ENCODE data around the gene CDH13.

The CDH13 gene

DNA sequence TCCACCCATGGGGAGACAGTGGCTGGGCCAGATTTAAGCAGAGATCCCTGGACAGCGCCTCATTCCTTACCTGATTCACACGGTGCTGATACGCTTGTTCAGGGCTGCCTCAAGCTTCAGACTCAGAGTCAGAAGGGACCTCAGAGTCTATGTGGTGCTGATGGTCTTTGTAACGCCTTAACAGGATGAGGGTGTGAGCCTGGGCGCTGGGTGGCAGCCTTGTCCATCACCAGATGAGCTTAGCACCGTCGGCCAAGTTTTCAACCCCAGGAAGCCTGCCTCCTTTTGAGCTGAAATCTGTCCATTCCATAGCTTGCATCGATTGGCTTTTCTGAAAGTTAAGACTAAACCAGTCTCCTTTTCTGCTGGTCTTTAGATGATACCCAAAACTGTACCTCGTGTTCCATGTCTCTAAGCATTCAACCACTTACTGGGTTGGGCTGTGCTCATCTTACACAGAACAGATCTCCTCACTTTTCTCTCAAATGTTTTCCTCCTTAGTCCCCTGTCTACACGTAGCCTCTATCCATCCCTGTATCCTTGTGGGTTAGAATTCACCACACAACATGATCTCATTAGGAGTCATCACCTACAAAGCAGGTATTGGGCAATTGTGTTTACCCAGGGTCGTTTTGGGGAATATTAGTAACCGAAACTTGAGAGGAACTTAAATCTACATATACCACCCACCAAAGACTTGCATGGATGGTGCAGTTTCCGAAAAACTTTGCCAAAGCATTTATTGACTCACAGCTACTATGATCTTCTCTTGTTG, 573.4 kb downstream of the CDH13 start:
- no peak overlapping the region for H3K4me3 ChIP-seq (ENCODE audit: low read depth, low read length)
- in situ Hi-C loops (cut with HindIII; ENCODE audit: low sequenced_read_pairs) = no loop called here
- TF ChIP-seq, protein P1, sequence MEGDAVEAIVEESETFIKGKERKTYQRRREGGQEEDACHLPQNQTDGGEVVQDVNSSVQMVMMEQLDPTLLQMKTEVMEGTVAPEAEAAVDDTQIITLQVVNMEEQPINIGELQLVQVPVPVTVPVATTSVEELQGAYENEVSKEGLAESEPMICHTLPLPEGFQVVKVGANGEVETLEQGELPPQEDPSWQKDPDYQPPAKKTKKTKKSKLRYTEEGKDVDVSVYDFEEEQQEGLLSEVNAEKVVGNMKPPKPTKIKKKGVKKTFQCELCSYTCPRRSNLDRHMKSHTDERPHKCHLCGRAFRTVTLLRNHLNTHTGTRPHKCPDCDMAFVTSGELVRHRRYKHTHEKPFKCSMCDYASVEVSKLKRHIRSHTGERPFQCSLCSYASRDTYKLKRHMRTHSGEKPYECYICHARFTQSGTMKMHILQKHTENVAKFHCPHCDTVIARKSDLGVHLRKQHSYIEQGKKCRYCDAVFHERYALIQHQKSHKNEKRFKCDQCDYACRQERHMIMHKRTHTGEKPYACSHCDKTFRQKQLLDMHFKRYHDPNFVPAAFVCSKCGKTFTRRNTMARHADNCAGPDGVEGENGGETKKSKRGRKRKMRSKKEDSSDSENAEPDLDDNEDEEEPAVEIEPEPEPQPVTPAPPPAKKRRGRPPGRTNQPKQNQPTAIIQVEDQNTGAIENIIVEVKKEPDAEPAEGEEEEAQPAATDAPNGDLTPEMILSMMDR (IDR thresholded peaks at IDR 0.05; ENCODE audit: low read depth, low read length, missing control alignments) = no peak
- no peak for DNase-seq (ENCODE audit: low read depth)

DNA sequence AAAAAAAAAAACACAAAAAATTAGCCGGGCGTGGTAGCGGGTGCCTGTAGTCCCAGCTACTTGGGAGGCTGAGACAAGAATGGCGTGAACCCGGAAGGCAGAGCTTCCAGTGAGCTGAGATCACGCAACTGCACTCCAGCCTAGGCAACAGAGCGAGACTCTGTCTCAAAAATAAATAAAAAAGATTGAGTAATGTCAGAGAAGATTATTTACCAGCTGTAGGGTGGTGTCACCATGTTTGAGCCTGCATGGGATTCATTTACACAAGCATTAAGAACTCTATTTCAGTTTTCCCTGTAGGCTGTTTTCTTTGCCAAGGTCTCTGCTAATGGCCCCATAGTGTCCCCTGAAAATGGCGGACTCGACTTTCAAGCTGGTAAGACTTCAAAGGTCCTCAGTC, 575.0 kb downstream of the CDH13 start:
- no peak overlapping the region for H3K4me3 ChIP-seq (ENCODE audit: low read depth, low read length)
- TF ChIP-seq, protein P1 (IDR thresholded peaks at IDR 0.05; ENCODE audit: low read depth, low read length, missing control alignments) = no peak
- in situ Hi-C loops (cut with HindIII; ENCODE audit: low sequenced_read_pairs) = no loop called here
- no peak for DNase-seq (ENCODE audit: low read depth)

DNA sequence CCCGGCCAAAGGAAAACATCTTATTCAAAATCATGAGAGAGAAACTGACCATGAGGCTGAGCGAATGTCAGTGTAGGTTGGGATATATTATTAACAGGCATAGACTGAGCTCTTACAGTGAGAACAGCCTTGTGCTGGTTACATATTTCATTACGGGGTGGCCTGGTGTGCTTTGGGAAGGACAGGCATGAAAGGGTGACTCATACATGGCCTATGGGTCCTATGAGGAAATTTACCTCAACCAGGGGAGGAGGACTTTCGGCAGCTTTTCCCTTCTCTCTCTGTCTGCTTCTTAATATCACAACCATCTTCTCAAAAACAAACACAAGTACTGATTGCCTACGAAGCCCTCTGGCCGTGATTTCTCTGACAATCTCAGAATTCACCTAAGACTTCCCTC, 579.1 kb downstream of the CDH13 start:
- in situ Hi-C loops (cut with HindIII; ENCODE audit: low sequenced_read_pairs) = no loop called here
- TF ChIP-seq, protein P1 (IDR thresholded peaks at IDR 0.05; ENCODE audit: low read depth, low read length, missing control alignments) = no peak
- DNase-seq (ENCODE audit: low read depth) = no peak
- H3K4me3 ChIP-seq (ENCODE audit: low read depth, low read length) = no peak overlapping the region

GRCh38 chr16:83206426-83206825, 579.7 kb downstream of the CDH13 start:
- TF ChIP-seq, protein P1 (IDR thresholded peaks at IDR 0.05; ENCODE audit: low read depth, low read length, missing control alignments) = no peak
- peak; percentile 11 for DNase-seq (ENCODE audit: low read depth)
- H3K4me3 ChIP-seq (ENCODE audit: low read depth, low read length) = no peak overlapping the region
- in situ Hi-C loops (cut with HindIII; ENCODE audit: low sequenced_read_pairs) = no loop called here

GRCh38 chr16:83211711-83212110, 584.9 kb downstream of the CDH13 start:
- DNase-seq (ENCODE audit: low read depth) = peak; percentile 4
- in situ Hi-C loops (cut with HindIII; ENCODE audit: low sequenced_read_pairs) = no loop called here
- no peak overlapping the region for H3K4me3 ChIP-seq (ENCODE audit: low read depth, low read length)
- TF ChIP-seq, protein P1 (IDR thresholded peaks at IDR 0.05; ENCODE audit: low read depth, low read length, missing control alignments) = peak; percentile 7

DNA sequence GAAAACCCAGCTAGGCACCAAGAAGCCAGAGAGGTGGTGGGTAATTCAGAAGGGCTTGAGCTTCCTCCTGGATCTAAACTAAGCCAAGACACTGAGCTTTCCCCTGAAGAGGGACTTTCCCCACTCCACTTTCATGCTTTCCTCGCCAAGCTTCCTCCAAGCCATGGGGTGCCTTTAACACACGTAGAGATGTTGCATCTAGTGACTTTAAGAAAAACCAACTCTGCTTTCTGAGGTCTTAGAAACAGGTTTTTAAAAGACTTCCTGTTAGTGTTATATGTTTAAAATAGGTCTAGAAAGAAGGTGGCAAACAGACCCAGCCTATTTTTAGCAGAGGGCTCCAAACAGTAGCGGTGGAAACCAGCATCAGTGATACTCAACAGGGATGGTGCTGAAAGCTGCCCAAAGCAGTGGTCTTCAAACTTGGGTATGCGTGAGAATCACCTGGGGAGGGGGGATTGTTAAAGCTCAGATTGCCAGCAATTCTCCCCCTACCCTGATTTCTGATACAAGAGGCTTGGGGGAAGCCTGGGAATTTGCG, 585.6 kb downstream of the CDH13 start:
- H3K4me3 ChIP-seq (ENCODE audit: low read depth, low read length) = no peak overlapping the region
- DNase-seq (ENCODE audit: low read depth) = no peak
- in situ Hi-C loops (cut with HindIII; ENCODE audit: low sequenced_read_pairs) = no loop called here
- TF ChIP-seq, protein P1 (IDR thresholded peaks at IDR 0.05; ENCODE audit: low read depth, low read length, missing control alignments) = no peak
